ENCODE data around the gene ABCD2. TPM values are rescaled to one million over a fixed set of nuclear protein-coding genes. Genes with fewer than 3 reads are reported as not detected.

Gene ABCD2
- total and polyA plus RNA-seq, 9 of the 15 experiments (the other 6 are each of a cell fraction or from before 2014, with no cell fraction given): 0.01 to 0.08 (median 0.04) TPM; not detected in 3

GRCh38 chr12:39626033-39626814, 6.6 kb upstream of the ABCD2 start (continued):
- no peak for TF ChIP-seq HDAC3 (IDR thresholded peaks at IDR 0.05; ENCODE audit: borderline replicate concordance, partially characterized antibody)
- TF ChIP-seq SMAD3 (CRISPR knock-in tag; conservative IDR thresholded peaks at IDR 0.05): 0 out of 2 replicates have a peak, but pooled peaks have one; percentile 47
- 0 out of 2 replicates have a peak, but pooled peaks have one; percentile 29 for TF ChIP-seq ZNF395 (CRISPR knock-in tag; IDR thresholded peaks at IDR 0.05)
- no peak for TF ChIP-seq FUS (optimal IDR thresholded peaks at IDR 0.05; ENCODE audit: low read depth, low read length)
- no peak for TF ChIP-seq MCM7 (IDR thresholded peaks at IDR 0.05)
- TF ChIP-seq SMARCE1 (IDR thresholded peaks at IDR 0.05): peak; percentile 51; the same call in 1 of the 2 replicates
- TF ChIP-seq, protein P1, sequence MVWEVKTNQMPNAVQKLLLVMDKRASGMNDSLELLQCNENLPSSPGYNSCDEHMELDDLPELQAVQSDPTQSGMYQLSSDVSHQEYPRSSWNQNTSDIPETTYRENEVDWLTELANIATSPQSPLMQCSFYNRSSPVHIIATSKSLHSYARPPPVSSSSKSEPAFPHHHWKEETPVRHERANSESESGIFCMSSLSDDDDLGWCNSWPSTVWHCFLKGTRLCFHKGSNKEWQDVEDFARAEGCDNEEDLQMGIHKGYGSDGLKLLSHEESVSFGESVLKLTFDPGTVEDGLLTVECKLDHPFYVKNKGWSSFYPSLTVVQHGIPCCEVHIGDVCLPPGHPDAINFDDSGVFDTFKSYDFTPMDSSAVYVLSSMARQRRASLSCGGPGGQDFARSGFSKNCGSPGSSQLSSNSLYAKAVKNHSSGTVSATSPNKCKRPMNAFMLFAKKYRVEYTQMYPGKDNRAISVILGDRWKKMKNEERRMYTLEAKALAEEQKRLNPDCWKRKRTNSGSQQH (CRISPR knock-in tag; IDR thresholded peaks at IDR 0.05): no peak
- TF ChIP-seq HIVEP1 (CRISPR knock-in tag; IDR thresholded peaks at IDR 0.05): 0 out of 2 replicates have a peak, but pooled peaks have one; percentile 38
- TF ChIP-seq, protein P2, sequence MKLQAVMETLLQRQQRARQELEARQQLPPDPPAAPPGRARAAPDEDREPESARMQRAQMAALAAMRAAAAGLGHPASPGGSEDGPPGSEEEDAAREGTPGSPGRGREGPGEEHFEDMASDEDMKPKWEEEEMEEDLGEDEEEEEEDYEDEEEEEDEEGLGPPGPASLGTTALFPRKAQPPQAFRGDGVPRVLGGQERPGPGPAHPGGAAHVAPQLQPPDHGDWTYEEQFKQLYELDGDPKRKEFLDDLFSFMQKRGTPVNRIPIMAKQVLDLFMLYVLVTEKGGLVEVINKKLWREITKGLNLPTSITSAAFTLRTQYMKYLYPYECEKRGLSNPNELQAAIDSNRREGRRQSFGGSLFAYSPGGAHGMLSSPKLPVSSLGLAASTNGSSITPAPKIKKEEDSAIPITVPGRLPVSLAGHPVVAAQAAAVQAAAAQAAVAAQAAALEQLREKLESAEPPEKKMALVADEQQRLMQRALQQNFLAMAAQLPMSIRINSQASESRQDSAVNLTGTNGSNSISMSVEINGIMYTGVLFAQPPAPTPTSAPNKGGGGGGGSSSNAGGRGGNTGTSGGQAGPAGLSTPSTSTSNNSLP (IDR thresholded peaks at IDR 0.05; ENCODE audit: borderline replicate concordance, low read depth, low read length): 0 out of 2 replicates have a peak, but pooled peaks have one; percentile 51
- TF ChIP-seq MYNN (IDR thresholded peaks at IDR 0.05): no peak
- TF ChIP-seq MYNN (CRISPR knock-in tag; IDR thresholded peaks at IDR 0.05): no peak
- TF ChIP-seq NFYB (IDR thresholded peaks at IDR 0.05; ENCODE audit: extremely low read depth, insufficient read length): no peak
- TF ChIP-seq FOXJ3 (CRISPR knock-in tag; IDR thresholded peaks at IDR 0.05): no peak
- peak; percentile 32; the same call in 1 of the 2 replicates for TF ChIP-seq ZNF239 (CRISPR knock-in tag; IDR thresholded peaks at IDR 0.05)
- TF ChIP-seq, protein P3, sequence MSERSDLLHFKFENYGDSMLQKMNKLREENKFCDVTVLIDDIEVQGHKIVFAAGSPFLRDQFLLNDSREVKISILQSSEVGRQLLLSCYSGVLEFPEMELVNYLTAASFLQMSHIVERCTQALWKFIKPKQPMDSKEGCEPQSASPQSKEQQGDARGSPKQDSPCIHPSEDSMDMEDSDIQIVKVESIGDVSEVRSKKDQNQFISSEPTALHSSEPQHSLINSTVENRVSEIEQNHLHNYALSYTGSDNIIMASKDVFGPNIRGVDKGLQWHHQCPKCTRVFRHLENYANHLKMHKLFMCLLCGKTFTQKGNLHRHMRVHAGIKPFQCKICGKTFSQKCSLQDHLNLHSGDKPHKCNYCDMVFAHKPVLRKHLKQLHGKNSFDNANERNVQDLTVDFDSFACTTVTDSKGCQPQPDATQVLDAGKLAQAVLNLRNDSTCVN (CRISPR knock-in tag; IDR thresholded peaks at IDR 0.05): no peak
- TF ChIP-seq MTA1 (IDR thresholded peaks at IDR 0.05; ENCODE audit: borderline replicate concordance): no peak
- no peak for TF ChIP-seq NFE2L1 (tag; IDR thresholded peaks at IDR 0.05; ENCODE audit: borderline replicate concordance, low read depth)
- TF ChIP-seq CHCHD3 (CRISPR knock-in tag; IDR thresholded peaks at IDR 0.05): no peak
- no peak for TF ChIP-seq ZNF431 (CRISPR knock-in tag; IDR thresholded peaks at IDR 0.05)
- TF ChIP-seq JUND (IDR thresholded peaks at IDR 0.05; ENCODE audit: borderline replicate concordance, low read depth, low read length): peak; percentile 28; the same call in 1 of the 2 replicates
- peak; percentile 63; the same call in 2 of the 3 replicates for TF ChIP-seq JUND (tag; IDR thresholded peaks at IDR 0.05; ENCODE audit: borderline replicate concordance, low read depth, low read length)
- TF ChIP-seq SP1 (CRISPR knock-in tag; IDR thresholded peaks at IDR 0.05): no peak; the same call in 1 of the 2 replicates
- no peak for TF ChIP-seq SREBF2 (CRISPR knock-in tag; IDR thresholded peaks at IDR 0.05)
- TF ChIP-seq ZNF76 (CRISPR knock-in tag; IDR thresholded peaks at IDR 0.05; ENCODE audit: borderline replicate concordance): 0 out of 2 replicates have a peak, but pooled peaks have one; percentile 71
